DMS114 treated with DMSO at 0.1 percent for 48 hours (cell line): ENCODE results near the gene ADAMTS16.

Experiments
- DNase-seq: peaks from one replicate; lab custom pipeline; 2025; ENCODE audit not compliant: unreplicated experiment; lab: John Stamatoyannopoulos, UW

The ADAMTS16 gene

DNA sequence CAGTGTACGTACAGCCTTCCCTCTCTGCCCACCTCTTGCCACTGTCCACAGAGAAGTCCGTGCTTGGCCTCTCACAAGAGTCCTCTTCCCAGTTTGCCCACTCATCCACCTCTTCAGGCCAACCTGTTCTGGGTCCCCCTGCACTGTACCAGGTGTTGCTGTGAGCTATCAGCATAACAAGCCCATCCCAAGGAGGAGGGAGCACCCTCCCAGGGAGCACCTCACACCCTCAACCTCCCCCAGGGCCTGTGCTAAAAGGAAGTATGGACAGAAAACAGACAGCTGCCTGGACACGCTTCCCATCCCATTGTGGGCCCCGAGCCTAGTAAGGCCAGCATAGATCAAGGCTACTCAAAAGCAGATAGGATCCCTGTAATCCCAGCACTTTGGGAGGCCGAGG lies 168.2 kb downstream of the ADAMTS16 start:
- no peak for DNase-seq

DNA sequence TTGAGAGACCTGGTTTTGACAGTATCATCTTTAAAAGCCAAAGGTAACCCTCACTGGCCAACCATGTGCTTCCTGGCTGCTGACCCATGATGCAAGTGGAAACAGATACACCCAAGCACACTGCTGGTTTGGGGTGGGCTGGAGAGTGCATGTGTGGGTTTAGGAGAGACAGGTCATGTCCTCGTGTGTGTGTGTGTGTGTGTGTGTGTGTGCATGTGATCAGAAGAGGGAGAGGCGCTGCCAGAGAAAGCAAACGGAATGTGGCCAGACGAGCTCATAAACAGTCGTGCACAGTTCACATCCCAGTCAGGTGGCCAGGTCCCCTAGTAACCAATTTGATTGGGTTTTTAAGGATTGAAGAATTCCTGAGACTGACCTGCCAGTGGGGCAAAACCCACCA lies 169.5 kb downstream of the ADAMTS16 start:
- no peak for DNase-seq

DNA sequence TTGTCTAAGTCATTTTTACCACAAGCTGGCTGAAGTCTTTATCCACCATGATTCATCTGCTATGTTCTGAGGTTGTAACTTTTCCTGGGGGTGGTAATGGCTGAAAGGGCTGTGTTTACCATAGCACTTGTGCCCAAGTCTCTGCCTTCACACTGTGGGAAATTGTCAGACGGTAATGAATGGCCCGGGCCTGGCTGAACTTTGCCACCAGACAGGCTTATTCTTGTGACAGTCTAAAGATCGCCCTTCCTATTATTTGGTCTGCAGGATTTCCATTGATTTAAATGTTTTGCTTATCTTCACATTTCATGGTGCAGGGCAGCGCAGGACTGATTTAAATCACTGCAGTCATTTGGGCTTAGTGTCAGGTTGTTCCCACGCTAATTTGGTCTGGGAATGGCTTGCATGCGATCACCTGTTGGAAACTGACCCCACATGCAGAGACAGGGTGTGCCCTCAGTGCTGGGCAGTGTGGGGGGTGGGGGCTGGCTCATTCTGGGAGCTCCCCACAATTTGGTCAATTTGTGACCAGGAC lies 173.0 kb downstream of the ADAMTS16 start:
- DNase-seq = no peak

DNA sequence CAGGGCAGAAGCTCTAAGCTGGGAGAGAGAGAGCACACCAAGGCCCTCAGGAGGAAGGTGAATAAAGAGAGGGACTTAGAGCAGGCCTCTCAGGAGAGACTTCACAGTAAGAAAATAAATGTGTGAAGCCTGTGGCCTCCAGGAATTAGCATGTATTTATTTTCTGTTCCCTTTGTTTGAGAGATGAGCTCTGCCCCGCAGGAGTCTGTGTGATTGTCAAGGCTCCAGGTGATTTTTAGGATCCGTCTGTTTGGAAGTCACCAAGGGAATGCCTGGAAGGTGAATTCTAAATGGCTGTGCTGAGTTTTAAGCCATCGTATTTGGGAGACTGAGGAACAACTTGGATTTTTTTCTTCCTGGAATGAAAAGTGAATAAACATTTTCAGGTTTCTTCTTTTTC lies 174.0 kb downstream of the ADAMTS16 start:
- no peak for DNase-seq

DNA sequence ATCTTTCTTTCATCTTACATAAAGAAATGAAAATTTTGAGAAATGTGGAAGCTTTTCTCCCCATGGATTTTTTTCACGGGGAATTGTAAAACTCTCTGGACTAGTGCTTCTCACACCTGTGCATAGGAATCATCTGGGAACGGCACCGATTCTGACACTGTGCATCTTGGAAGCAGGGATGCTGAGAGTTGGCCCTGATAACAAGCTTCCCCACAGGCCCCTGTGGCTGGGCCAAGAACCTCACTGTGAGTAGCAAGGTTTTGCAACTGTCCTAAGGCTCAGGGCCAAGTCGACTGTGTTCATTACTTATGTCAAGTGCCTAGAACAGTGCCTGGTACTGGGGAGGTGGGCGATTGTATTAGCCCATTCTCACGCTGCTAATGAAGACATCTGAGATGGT lies 174.5 kb downstream of the ADAMTS16 start:
- DNase-seq = no peak

DNA sequence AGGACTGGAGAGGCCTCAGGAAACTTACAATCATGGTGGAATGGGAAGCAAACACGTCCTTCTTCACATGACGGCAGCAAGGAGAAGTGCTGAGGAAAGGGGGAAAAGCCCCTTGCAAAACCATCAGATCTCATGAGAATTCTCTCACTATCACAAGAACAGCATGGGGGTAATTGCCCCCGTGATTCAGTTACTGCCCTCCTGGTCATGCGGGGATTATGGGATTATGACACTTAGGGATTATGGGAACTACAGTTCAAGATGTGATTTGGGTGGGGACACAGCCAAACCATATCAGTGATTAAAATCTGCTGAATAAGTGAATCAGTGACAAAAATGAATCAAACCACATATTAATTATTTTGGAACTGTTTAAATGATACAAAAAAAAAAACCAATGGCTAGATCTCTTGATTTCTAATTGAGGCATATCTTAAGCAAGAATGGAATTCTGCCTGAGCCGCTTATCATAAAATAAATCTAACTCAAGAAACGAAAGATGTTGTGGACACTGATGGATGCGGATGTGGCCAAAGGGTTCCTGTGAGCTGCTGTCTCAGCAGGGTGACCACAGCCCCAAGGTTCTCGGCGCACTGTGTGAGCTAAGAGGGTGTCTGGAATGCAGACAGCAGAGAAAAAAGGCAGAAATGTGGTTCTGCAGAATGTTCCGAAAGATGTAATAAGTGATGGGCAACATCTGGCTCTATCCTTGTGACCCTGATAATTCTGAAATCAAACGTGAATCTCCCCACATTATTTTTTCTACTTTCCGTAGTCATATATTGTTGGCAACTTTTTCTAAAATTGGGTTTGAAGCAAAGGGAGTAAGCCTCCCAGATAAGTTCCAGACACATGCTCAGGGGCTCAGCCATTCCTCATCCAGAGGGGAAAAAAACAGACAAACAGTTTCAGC lies 175.2 kb downstream of the ADAMTS16 start:
- DNase-seq = no peak

DNA sequence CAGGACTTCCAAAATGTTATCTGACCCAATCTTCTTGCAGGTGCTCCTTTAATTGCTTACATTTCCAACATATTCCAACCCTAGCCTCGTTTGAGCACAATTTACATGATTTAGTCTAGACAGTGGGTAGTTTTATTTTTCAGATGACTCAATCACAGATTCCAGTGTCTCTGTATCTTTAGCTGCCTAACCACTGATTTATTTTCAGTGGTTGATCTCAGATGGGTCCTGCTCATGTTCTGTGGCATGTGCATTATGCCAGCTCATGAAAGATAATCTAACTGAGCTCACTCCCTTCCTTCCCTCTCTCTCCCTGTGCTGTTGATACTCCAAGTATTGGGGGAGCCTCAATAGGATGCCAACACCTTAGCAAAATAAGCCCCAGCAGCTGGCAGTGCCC lies 176.2 kb downstream of the ADAMTS16 start:
- DNase-seq = no peak

DNA sequence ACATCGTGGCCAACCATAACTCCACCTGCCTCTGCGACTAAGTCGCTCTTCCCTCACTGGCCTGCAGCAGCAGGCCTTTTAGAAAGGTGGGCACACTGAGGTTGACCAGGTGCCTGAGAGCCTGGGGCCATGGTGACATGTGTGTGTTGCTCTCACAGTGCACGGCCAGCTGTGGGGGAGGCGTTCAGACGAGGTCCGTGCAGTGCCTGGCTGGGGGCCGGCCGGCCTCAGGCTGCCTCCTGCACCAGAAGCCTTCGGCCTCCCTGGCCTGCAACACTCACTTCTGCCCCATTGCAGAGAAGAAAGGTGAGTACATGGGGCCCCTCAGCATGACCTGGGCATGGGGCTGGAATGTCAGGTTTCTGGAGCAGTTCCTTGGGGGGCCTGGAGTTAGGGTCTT lies 177.8 kb downstream of the ADAMTS16 start:
- DNase-seq = no peak

DNA sequence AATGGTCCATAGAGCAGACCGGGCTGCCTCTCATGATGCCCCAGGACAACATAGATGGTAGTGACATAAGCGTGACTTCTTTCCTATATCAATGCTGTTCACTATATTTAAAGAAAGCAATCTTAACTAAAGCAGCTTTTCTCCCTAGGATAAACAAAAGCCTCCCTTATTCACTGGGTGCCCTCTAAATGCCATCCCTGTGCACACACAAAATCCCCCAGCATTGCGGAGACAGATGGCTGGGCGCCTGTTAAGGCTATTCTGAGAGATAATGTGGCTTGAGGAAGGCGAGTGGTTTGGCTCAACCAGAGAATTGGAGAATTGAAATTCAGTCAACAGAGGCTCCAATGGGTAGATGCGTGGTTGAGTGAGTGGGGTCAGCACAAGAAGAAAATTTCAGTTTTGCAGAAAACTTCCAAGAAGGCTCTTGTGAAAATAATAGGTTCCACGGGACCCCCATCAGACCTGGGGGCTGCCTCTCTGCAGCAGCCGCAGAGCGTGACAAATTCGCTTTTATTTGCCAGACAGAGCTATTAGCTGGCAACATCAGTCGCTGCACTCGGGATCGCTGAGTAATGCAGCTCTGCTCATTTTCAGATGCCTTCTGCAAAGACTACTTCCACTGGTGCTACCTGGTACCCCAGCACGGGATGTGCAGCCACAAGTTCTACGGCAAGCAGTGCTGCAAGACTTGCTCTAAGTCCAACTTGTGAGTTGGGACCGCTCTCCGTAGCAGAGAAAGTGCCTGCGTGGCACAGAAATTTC lies 178.5 kb downstream of the ADAMTS16 start:
- no peak for DNase-seq

DNA sequence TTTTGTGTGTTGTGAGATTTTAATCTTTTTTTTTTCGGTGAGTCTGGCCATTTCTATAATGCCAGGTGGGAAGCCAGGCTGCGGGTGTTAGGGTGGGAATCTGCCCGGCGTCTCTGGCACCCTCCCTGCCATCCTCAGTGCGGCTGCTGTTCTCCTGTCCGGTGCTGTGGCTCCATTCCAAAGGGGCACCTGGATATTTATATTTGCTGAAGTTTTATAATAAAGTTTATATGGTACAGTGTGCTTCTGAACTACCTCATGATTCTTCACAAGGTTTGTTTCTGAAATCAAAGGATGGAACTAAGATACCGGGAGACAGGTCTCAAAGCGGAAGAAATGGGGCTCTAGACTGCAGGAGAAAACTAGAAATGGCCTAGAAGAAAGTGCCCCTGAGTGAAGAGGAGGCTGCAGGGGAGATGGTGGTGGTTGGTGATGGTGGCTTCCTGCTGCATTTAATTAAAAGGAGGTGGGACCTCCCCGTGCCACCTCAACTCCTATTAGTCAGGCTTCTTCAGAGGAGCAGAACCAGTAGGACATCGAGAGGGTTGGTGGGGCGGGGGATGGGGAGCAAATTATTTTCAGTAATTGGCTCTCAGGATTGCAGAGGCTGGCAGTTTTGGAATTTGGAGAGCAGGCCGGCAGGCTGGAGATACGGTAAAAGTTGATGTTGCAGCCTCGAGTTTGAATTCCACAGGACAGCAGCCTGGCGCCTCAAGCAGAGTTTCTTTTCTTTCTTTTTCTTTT lies 180.1 kb downstream of the ADAMTS16 start:
- no peak for DNase-seq

DNA sequence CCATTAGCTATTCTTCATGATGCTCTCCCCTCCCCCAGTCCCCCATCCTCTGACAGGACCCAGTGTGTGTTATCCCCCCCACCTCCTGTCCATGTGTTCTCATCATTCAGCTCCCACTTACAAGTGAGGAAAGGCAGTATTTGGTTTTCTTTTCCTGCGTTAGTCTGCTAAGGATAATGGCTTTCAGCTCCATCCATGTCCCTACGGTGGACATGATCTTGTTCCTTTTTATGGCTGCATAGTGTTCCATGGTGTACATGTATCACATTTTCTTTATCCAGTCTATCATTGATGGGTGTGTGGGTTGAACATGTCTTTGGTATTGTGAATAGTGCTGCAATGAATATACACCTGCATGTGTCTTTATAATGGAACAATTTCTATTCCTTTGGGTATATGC lies 181.0 kb downstream of the ADAMTS16 start:
- DNase-seq = no peak

DNA sequence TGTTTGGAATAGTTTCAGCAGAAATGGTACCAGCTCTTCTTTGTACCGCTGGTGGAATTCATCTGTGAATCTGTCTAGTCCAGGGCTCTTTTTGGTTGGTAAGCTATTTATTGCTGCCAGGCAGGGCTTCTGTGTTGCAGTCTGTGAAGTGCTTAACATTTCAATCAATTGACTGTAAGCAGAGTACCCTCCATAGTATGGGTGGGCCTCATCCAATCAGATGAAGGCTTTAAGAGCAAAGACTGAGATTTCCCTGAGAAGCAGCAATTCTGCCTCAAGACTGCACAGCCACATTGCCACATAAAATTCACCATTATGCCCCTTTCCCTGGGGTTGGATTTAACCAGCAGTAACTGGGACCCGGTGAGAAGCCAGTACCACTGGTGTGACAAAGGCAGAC lies 183.4 kb downstream of the ADAMTS16 start:
- DNase-seq = no peak

DNA sequence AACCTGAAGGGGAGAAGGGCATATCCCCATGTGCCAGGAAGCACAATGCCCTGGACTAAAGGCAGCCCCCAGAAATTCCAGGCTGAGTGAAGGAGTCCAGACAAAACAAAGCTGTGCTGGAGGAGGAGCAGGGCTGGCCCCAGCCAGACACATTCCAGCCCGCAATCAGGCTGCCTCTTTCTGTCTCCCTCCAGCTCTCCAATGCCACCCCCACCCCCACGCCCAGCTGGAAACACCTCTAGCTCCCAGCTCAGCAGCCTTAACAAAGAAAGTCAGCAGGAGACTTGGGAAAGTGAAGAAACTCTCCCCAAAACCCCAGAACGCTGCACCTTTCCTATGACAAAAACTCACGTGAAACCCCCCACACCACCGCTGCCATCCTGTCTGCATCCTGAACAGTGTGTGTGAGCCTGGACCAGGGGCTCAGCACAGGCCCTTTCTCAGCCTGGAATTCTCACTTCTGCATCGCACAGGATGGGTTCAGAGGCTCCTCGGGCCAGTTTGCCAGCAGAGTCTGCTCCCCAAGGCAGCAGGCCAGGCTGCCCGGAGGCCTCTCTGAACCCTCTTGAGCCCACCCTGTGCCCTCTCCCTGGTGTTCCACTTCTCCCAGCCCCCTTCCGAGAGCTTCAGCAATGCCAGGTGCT lies 186.1 kb downstream of the ADAMTS16 start:
- no peak for DNase-seq

DNA sequence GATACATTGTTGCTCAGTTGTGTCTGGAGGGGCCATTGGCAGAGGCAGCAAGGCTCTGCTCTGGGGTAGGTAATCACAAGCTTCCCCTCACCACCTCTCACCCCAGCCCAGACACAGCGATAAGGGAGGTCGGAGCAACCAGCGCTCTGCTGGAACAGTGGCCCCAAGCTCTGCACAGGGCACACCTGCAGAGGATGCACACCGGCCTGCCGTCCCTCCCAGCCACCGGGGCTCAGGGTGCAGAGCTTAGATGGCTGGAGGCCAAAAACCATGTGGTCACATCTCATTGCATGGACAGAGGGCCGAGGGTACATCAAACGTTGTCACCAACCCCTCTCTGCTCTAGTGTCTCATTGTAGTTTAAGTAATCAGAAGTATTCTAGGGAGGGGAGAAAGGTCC lies 187.0 kb downstream of the ADAMTS16 start:
- DNase-seq = no peak

DNA sequence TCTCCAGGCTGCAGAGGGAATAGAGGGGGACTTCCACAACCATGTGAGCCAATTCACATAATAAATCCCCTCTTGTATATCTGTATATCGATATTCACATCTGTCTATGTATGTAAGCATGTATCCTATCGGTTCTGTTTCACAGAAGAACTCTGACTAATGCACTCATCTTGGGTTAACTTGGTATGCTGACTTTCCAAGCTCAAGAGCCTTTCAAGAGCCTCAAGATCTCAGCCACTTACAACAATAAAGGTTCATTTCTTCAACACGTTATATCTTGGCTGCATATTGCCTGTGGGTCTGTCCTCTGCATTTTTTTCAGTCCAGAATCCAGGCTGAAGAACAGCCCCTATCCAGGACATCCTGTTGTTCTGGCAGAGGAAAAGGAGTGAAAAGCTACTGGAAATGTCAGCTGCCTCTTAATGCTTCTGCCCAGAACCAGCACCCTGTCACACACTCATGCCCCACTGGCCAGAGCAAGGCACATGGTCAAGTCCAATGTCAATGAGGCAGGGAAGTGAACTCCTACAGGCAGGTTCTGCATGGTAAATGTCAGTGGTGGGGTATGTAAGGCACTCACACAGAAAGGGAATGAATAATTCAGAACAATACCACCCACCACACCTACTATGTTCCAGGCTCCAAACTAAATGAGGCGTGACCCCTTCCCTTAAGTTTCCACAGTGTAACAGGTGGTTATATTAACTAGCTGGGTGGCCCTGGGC lies 190.8 kb downstream of the ADAMTS16 start:
- DNase-seq = no peak

DNA sequence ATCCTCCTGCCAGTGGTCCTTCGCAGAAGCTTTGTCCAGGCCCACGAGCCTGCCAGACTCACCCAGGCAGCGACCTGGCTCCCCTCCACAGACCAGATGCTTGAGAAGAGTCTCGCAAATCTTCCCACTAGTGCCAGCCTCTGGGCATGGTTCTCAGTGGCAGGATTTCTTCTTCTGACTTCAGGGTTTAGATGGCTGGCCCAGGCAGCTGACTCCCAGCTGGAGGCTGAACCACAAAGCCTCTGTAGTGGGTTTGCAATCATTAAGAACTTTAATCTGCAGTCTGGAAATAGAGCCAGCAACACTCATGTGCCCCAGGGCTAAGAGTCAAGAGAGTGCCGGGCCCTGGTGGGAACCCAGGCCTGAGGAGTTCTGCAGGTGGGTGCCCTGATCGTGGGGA lies 191.7 kb downstream of the ADAMTS16 start:
- no peak for DNase-seq

DNA sequence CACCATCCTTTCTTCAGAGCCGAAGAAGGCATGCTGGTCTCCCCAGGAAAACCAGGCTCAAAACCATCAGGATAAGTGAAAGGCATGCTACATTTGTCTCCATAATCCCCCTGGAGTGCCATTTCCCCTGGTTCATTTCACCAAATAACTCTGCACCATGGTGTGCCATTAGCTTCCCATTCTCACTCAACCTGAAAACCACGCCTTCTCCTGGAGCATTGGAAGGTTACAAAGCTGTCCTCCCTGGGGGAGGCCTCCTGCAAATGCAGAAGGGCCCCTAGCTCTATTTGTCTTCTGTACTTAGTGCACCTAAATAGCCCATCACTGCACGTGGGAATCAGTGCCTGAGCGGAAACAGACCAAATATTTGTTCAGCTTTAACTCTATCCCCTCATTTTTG lies 192.2 kb downstream of the ADAMTS16 start:
- no peak for DNase-seq

DNA sequence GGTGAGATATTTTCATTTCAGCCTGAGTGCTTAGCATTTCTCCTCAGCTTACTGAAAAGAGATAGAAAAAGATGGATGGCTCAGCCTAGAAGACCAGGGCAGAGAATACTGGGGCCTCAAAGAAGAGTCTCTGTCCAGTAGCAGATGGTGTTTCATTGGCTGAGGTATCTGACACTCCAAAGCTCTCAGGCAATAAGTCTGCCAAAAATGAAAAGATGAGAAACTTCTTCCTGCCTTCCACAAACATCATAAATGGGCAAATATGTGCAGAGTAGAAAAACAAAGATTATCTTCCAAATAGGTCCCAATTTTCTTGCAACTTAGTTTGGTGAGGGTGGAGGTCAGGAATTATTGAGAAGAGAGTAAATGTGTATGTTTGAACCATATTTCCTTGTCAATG lies 195.0 kb downstream of the ADAMTS16 start:
- DNase-seq = no peak

DNA sequence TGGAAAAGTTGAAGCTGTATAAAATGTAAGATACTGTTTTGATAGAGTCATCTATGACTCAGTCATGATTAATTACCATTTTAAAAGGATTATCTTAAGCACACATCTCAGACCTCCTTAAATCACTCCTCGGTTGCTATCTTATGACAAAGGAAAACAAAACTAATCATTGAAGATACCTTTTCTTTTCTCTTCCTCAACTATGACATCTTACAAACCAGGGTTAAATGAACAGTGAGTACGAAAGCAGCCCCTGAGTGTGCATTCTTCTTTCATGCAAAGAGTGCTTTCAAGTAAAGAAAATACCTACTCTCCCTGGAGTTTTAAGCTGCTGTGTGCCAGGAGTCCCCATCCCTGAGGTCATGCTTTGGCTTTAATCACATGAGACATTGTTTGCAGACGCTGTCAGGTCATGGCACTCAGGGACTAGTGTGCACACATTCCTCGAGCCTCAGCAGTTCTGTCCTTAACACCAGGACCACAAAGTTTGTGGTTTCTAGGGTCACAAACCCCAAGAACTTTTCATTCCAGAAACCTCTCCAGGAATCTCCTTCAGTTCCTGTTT lies 195.7 kb downstream of the ADAMTS16 start:
- DNase-seq = no peak

DNA sequence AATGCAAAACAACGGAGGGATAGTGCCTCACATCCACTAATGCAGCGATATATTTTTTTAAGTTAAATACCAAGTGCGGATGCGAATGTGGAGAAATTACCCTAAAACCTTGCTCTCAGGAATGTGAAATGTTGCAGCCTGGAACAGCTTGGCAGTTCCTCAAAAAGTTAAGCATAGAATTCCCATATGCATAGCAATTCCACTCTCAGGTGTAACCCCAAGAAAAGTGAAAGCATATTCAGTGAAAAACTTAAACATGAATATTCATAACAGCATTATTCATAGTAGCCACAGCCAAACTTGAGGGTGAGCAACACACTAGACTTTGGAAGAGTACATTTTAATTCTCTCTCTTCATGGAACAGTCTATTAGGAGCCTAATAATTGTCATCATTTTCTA lies 199.1 kb downstream of the ADAMTS16 start:
- DNase-seq = no peak
